SK-N-SH treated with all-trans-retinoic acid at 6 μM for 48 hours (cell line): Measurements from ENCODE around the gene MRPL11.

Experiments
- ATAC-seq: fragments of 200-7000 bp; cut with Tn5 transposase; 3 replicates; pipeline ENCODE4 v1.9.1; 2020; ENCODE audit warnings: mild to moderate bottlenecking, moderate library complexity
- ARNTL ChIP-seq: fragments of 450-650 bp; formaldehyde crosslinking; IDR thresholded peaks from 2 replicates; pipeline ENCODE4 v1.5.0; 2020; ENCODE audit warnings: low read depth, mild to moderate bottlenecking, moderate library complexity, borderline replicate concordance
- BACH2 ChIP-seq: fragments of 250-450 bp; sonication (Bioruptor Pico); IDR thresholded peaks from 2 replicates; pipeline ENCODE4 v1.9.0; 2021; ENCODE audit warnings: mild to moderate bottlenecking, borderline replicate concordance
- CSDC2 ChIP-seq: fragments of 250-450 bp; sonication (Bioruptor Pico); IDR thresholded peaks from 2 replicates; pipeline ENCODE4 v1.5.0; 2020; ENCODE audit warnings: mild to moderate bottlenecking, moderate library complexity
- CSRNP3 ChIP-seq: fragments of 250-450 bp; sonication (Bioruptor Pico); IDR thresholded peaks from 2 replicates; pipeline ENCODE4 v1.5.1; 2021; ENCODE audit warnings: mild to moderate bottlenecking, moderate library complexity
- ESRRG ChIP-seq: fragments of 250-450 bp; sonication (Bioruptor Pico); IDR thresholded peaks from 2 replicates; pipeline ENCODE4 v1.6.1; 2021; ENCODE audit warnings: mild to moderate bottlenecking
- GLIS3 ChIP-seq: fragments of 250-450 bp; sonication (Bioruptor Pico); IDR thresholded peaks from 2 replicates; pipeline ENCODE4 v1.5.0; 2020; ENCODE audit warnings: mild to moderate bottlenecking, moderate library complexity
- ISL1 ChIP-seq: fragments of 250-450 bp; sonication (Bioruptor Pico); IDR thresholded peaks from 2 replicates; pipeline ENCODE4 v2.1.2; 2022; ENCODE audit warnings: mild to moderate bottlenecking, moderate library complexity
- OSR1 ChIP-seq: fragments of 250-450 bp; sonication (Bioruptor Pico); IDR thresholded peaks from 2 replicates; pipeline ENCODE4 v1.8.0; 2022; ENCODE audit warnings: moderate library complexity, mild to moderate bottlenecking, inconsistent platforms
- PPARA ChIP-seq: fragments of 250-450 bp; sonication (Bioruptor Pico); IDR thresholded peaks from 2 replicates; pipeline ENCODE4 v1.5.0; 2020; ENCODE audit warnings: mild to moderate bottlenecking, borderline replicate concordance
- RARB ChIP-seq: fragments of 250-450 bp; sonication (Bioruptor Pico); IDR thresholded peaks from 2 replicates; pipeline ENCODE4 v1.8.0; 2021; ENCODE audit warnings: mild to moderate bottlenecking, moderate library complexity
- SNAI2 ChIP-seq: fragments of 250-450 bp; sonication (Bioruptor Pico); IDR thresholded peaks from 2 replicates; pipeline ENCODE4 v1.5.0; 2020; ENCODE audit warnings: mild to moderate bottlenecking, moderate library complexity
- TCF4 ChIP-seq: fragments of 250-450 bp; sonication (Bioruptor Pico); IDR thresholded peaks from 2 replicates; pipeline ENCODE4 v1.8.0; 2021; ENCODE audit warnings: mild to moderate bottlenecking, moderate library complexity, borderline replicate concordance
- TOX ChIP-seq: fragments of 250-450 bp; sonication (Bioruptor Pico); IDR thresholded peaks from 2 replicates; pipeline ENCODE4 v1.8.0; 2021; ENCODE audit warnings: mild to moderate bottlenecking, moderate library complexity, borderline replicate concordance
- ZC3H10 ChIP-seq: fragments of 250-450 bp; sonication (Bioruptor Pico); IDR thresholded peaks from 2 replicates; pipeline ENCODE4 v1.5.1; 2021; ENCODE audit warnings: mild to moderate bottlenecking, moderate library complexity
- ZFP3 ChIP-seq: fragments of 250-450 bp; sonication (Bioruptor Pico); IDR thresholded peaks from 2 replicates; pipeline ENCODE4 v1.5.0; 2020; ENCODE audit warnings: mild to moderate bottlenecking, moderate library complexity
- ZFP30 ChIP-seq: fragments of 450-650 bp; formaldehyde crosslinking; IDR thresholded peaks from 2 replicates; pipeline ENCODE4 v1.5.0; 2022; ENCODE audit warnings: mild to moderate bottlenecking, moderate library complexity
- ZNF565 ChIP-seq: fragments of 450-650 bp; formaldehyde crosslinking; conservative IDR thresholded peaks from 2 replicates; pipeline ENCODE4 v1.5.0; 2020; ENCODE audit warnings: low read depth, mild to moderate bottlenecking, moderate library complexity
- ZNF70 ChIP-seq: fragments of 450-650 bp; formaldehyde crosslinking; IDR thresholded peaks from 2 replicates; pipeline ENCODE4 v1.5.0; 2020; ENCODE audit warnings: mild to moderate bottlenecking, moderate library complexity
- ZNF8 ChIP-seq: fragments of 450-650 bp; formaldehyde crosslinking; IDR thresholded peaks from 2 replicates; pipeline ENCODE4 v1.5.0; 2020; ENCODE audit warnings: mild to moderate bottlenecking, moderate library complexity
- TF ChIP-seq, protein P1 (sequence below): fragments of 250-450 bp; sonication (Bioruptor Pico); IDR thresholded peaks from 2 replicates; pipeline ENCODE4 v1.8.0; 2020; ENCODE audit warnings: mild to moderate bottlenecking, moderate library complexity, borderline replicate concordance
- TF ChIP-seq, protein P2 (sequence below): fragments of 250-450 bp; sonication (Bioruptor Pico); IDR thresholded peaks from 2 replicates; pipeline ENCODE4 v1.8.0; 2021; ENCODE audit warnings: low read depth, mild to moderate bottlenecking, moderate library complexity, borderline replicate concordance
- TF ChIP-seq, protein P3 (sequence below): fragments of 250-450 bp; sonication (Bioruptor Pico); IDR thresholded peaks from 2 replicates; pipeline ENCODE4 v1.5.1; 2020; ENCODE audit warnings: low read depth, mild to moderate bottlenecking, moderate library complexity
- TF ChIP-seq, protein P4 (sequence below): fragments of 250-450 bp; sonication (Bioruptor Pico); IDR thresholded peaks from 2 replicates; pipeline ENCODE4 v1.5.0; 2020; ENCODE audit warnings: mild to moderate bottlenecking, moderate library complexity

Gene MRPL11

DNA sequence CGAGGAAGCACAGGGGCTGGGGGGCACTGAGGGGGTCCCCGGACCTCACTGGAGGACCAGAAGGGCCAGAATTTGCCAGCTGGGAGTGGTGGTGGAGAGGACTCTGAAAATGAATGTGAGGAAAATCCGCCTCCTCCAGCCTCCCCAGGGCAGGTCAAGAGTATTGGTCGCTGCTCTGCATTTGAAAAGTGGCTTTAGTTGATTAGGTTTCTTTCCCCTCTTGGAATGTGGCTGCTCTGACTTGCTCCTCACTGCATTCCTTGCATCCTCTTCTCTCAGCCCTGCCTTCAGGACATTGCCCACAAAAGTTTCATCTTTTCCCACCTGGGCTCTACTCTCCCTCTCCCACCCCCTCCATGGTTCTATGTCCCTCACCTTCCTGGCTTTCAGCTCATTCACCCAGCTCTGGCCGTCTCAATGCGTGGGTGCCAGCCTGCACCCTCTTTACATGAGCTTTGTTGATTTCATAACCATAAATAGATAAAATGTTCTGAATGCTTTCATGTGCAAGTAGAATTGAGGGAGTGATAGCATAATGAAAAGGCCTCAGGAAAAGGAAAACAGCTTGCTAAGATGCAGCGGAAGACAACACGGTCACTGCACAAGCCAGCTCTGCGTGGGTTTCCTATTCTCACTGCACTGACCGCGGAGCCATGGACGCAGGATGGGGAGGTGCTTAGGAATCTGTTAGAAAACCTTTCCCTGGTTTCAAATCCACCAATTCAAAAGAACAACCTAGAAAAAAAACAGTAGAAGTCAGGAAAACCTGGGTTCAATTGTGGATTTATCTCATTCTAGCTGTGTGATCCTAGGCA is 24.3 kb downstream of the MRPL11 start:
- TF ChIP-seq GLIS3 (CRISPR knock-in tag), result no peak
- TF ChIP-seq ZNF70 (CRISPR knock-in tag), result no peak
- no peak for TF ChIP-seq SNAI2 (CRISPR knock-in tag)
- no peak for TF ChIP-seq OSR1 (CRISPR knock-in tag)
- TF ChIP-seq ARNTL, result no peak
- no peak for TF ChIP-seq ZFP3 (CRISPR knock-in tag)
- TF ChIP-seq, protein P1, sequence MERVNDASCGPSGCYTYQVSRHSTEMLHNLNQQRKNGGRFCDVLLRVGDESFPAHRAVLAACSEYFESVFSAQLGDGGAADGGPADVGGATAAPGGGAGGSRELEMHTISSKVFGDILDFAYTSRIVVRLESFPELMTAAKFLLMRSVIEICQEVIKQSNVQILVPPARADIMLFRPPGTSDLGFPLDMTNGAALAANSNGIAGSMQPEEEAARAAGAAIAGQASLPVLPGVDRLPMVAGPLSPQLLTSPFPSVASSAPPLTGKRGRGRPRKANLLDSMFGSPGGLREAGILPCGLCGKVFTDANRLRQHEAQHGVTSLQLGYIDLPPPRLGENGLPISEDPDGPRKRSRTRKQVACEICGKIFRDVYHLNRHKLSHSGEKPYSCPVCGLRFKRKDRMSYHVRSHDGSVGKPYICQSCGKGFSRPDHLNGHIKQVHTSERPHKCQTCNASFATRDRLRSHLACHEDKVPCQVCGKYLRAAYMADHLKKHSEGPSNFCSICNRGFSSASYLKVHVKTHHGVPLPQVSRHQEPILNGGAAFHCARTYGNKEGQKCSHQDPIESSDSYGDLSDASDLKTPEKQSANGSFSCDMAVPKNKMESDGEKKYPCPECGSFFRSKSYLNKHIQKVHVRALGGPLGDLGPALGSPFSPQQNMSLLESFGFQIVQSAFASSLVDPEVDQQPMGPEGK, result no peak
- no peak for TF ChIP-seq ISL1 (CRISPR knock-in tag)
- no peak for TF ChIP-seq ESRRG (CRISPR knock-in tag)
- no peak for TF ChIP-seq PPARA (CRISPR knock-in tag)
- TF ChIP-seq TCF4 (CRISPR knock-in tag), result no peak
- TF ChIP-seq ZNF565, result no peak
- no peak for ATAC-seq

- TF ChIP-seq ARNTL (no peak), BACH2 (CRISPR knock-in tag) (no peak), ZNF8 (CRISPR knock-in tag) (no peak), ZNF70 (CRISPR knock-in tag) (no peak), ZNF565 (no peak), ISL1 (CRISPR knock-in tag) (no peak), PPARA (CRISPR knock-in tag) (no peak), GLIS3 (CRISPR knock-in tag) (no peak)
- TF ChIP-seq, all 23 proteins: peak for 0
- ATAC-seq, result no peak
These were observed 25.5 kb downstream of the MRPL11 start for GRCh38 chr11:66413167-66413566.

- no peak for ATAC-seq
- no peak for TF ChIP-seq SNAI2 (CRISPR knock-in tag)
- TF ChIP-seq ZC3H10, result no peak
- TF ChIP-seq OSR1 (CRISPR knock-in tag), result no peak
- TF ChIP-seq PPARA (CRISPR knock-in tag), result no peak
These were observed 26.5 kb downstream of the MRPL11 start for GRCh38 chr11:66412110-66412509.

DNA sequence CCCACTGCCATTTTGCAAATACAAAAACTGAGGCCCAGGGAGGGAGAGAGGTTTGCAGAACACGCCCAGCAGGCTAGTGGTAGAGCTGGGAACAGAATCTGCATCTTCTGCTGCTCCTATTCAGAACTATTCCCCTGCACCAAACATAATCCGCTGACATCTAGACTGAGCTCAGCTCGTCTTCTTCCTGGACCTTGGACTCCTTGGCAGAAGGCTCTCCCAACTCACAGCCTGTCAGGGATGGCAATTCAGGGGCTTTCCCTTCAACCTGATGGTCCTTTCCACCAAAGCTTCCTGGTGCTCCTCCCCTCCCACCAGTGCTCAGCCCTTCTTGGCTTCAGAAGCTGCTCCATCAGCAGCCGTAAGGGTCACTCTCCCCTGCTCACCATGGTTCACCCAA is 27.3 kb downstream of the MRPL11 start:
- TF ChIP-seq ESRRG (CRISPR knock-in tag), result no peak
- TF ChIP-seq ISL1 (CRISPR knock-in tag), result no peak
- TF ChIP-seq CSDC2 (CRISPR knock-in tag), result no peak
- no peak for TF ChIP-seq RARB (CRISPR knock-in tag)
- TF ChIP-seq PPARA (CRISPR knock-in tag), result no peak
- TF ChIP-seq, protein P2, sequence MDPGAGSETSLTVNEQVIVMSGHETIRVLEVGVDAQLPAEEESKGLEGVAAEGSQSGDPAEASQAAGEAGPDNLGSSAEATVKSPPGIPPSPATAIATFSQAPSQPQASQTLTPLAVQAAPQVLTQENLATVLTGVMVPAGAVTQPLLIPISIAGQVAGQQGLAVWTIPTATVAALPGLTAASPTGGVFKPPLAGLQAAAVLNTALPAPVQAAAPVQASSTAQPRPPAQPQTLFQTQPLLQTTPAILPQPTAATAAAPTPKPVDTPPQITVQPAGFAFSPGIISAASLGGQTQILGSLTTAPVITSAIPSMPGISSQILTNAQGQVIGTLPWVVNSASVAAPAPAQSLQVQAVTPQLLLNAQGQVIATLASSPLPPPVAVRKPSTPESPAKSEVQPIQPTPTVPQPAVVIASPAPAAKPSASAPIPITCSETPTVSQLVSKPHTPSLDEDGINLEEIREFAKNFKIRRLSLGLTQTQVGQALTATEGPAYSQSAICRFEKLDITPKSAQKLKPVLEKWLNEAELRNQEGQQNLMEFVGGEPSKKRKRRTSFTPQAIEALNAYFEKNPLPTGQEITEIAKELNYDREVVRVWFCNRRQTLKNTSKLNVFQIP (CRISPR knock-in tag), result no peak
- TF ChIP-seq, protein P1, result no peak
- TF ChIP-seq ZC3H10, result no peak
- no peak for TF ChIP-seq TOX (CRISPR knock-in tag)
- TF ChIP-seq, protein P3, sequence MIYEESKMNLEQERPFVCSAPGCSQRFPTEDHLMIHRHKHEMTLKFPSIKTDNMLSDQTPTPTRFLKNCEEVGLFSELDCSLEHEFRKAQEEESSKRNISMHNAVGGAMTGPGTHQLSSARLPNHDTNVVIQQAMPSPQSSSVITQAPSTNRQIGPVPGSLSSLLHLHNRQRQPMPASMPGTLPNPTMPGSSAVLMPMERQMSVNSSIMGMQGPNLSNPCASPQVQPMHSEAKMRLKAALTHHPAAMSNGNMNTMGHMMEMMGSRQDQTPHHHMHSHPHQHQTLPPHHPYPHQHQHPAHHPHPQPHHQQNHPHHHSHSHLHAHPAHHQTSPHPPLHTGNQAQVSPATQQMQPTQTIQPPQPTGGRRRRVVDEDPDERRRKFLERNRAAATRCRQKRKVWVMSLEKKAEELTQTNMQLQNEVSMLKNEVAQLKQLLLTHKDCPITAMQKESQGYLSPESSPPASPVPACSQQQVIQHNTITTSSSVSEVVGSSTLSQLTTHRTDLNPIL (CRISPR knock-in tag), result no peak
- no peak for TF ChIP-seq ZNF8 (CRISPR knock-in tag)
- TF ChIP-seq CSRNP3, result no peak
- TF ChIP-seq SNAI2 (CRISPR knock-in tag), result no peak
- TF ChIP-seq GLIS3 (CRISPR knock-in tag), result no peak
- TF ChIP-seq, protein P4, sequence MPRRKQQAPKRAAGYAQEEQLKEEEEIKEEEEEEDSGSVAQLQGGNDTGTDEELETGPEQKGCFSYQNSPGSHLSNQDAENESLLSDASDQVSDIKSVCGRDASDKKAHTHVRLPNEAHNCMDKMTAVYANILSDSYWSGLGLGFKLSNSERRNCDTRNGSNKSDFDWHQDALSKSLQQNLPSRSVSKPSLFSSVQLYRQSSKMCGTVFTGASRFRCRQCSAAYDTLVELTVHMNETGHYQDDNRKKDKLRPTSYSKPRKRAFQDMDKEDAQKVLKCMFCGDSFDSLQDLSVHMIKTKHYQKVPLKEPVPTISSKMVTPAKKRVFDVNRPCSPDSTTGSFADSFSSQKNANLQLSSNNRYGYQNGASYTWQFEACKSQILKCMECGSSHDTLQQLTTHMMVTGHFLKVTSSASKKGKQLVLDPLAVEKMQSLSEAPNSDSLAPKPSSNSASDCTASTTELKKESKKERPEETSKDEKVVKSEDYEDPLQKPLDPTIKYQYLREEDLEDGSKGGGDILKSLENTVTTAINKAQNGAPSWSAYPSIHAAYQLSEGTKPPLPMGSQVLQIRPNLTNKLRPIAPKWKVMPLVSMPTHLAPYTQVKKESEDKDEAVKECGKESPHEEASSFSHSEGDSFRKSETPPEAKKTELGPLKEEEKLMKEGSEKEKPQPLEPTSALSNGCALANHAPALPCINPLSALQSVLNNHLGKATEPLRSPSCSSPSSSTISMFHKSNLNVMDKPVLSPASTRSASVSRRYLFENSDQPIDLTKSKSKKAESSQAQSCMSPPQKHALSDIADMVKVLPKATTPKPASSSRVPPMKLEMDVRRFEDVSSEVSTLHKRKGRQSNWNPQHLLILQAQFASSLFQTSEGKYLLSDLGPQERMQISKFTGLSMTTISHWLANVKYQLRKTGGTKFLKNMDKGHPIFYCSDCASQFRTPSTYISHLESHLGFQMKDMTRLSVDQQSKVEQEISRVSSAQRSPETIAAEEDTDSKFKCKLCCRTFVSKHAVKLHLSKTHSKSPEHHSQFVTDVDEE, result no peak
- no peak for TF ChIP-seq ZFP30 (CRISPR knock-in tag)
- no peak for TF ChIP-seq BACH2 (CRISPR knock-in tag)
- no peak for TF ChIP-seq TCF4 (CRISPR knock-in tag)
- TF ChIP-seq OSR1 (CRISPR knock-in tag), result no peak
- TF ChIP-seq ARNTL, result no peak
- no peak for ATAC-seq
